ENCODE results near the gene CACHD1.
"Not testable (repeated sequence)": the region's sequence is repeated elsewhere in the genome, so short reads cannot be mapped to it uniquely, and the experiment has no call there.

CACHD1 gene

GRCh38 chr1:64701071-64701470 lies 231.1 kb downstream of the CACHD1 start:
- in situ Hi-C loops (cut with MboI; ENCODE audit: low sequenced_read_pairs): no loop called here
- no peak for DNase-seq (ENCODE audit: low spot score in 2 of 2)
- Histone ChIP-seq H3K36me3 (replicated peaks) (no peaks in the 10 kb centered on the region), H3K4me1 (no peaks in the 10 kb centered on the region), H3K9me3 (no peaks in the 10 kb centered on the region), H3K27me3 (ENCODE audit: low read depth) (no peaks in the 10 kb centered on the region), H3K4me3 (no peak overlapping the region)

DNA sequence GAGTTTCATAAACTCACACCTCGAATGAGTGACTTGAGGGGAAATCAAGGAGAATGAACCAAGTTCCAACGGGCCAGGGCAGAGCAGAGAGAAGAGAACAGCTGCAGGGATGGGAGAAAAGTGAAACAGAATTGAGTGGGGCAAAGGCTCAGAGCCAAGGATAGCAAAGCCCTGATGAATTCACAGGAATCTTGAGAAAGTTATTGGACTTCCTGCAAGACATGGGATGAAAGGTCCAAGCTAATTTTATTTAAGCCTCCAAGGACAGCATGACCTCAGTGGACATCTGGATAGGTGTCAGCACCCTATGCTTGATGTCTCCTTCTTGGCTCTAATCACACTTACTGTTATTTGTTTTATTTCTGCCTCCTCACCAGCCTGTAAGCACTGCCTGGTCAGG lies 232.0 kb downstream of the CACHD1 start:
- Histone ChIP-seq H3K4me3 (no peak overlapping the region), H3K9me3 (no peaks in the 10 kb centered on the region), H3K4me1 (no peaks in the 10 kb centered on the region), H3K36me3 (replicated peaks) (no peaks in the 10 kb centered on the region), H3K27me3 (ENCODE audit: low read depth) (no peaks in the 10 kb centered on the region)
- DNase-seq (ENCODE audit: low spot score in 2 of 2): no peak
- in situ Hi-C loops (cut with MboI; ENCODE audit: low sequenced_read_pairs): no loop called here

DNA sequence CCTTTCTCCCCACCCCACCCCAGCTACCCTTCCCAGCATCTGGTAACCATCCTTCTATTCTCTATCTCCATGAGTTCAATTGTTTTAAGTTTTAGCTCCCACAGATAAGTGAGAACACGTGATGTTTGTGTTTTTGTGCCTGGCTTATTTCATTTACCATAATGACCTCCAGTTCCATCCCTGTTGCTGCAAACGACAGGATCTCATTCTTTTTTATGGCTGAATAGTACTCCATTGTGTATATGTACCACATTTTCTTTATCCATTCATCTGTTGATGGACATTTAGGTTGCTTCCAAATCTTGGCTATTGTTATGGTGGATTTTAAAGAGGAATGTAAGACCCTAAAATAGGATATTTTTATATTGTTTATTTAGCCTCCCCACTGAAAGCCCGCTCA lies 232.7 kb downstream of the CACHD1 start:
- DNase-seq (ENCODE audit: low spot score in 2 of 2); in situ Hi-C loops (cut with MboI; ENCODE audit: low sequenced_read_pairs): not testable (repeated sequence)

GRCh38 chr1:64703600-64703999 lies 233.7 kb downstream of the CACHD1 start:
- in situ Hi-C loops (cut with MboI; ENCODE audit: low sequenced_read_pairs): no loop called here
- Histone ChIP-seq H3K36me3 (replicated peaks) (no peaks in the 10 kb centered on the region), H3K4me3 (no peak overlapping the region), H3K4me1 (no peaks in the 10 kb centered on the region), H3K27me3 (ENCODE audit: low read depth) (no peaks in the 10 kb centered on the region), H3K9me3 (no peaks in the 10 kb centered on the region)
- DNase-seq (ENCODE audit: low spot score in 2 of 2): no peak

More for the DNA sequence above, 232.7 kb downstream of the CACHD1 start:
- not testable (repeated sequence) for H3K4me1 ChIP-seq; H3K36me3 ChIP-seq (replicated peaks); H3K27me3 ChIP-seq (ENCODE audit: low read depth); H3K9me3 ChIP-seq; H3K4me3 ChIP-seq

- Histone ChIP-seq H3K4me3 (no peak overlapping the region), H3K9me3 (no peaks in the 10 kb centered on the region), H3K27me3 (ENCODE audit: low read depth) (no peaks in the 10 kb centered on the region), H3K36me3 (replicated peaks) (no peaks in the 10 kb centered on the region), H3K4me1 (no peaks in the 10 kb centered on the region)
- in situ Hi-C loops (cut with MboI; ENCODE audit: low sequenced_read_pairs): no loop called here
- DNase-seq (ENCODE audit: low spot score in 2 of 2): no peak
Measured at GRCh38 chr1:64705591-64705990, 235.7 kb downstream of the CACHD1 start.

DNA sequence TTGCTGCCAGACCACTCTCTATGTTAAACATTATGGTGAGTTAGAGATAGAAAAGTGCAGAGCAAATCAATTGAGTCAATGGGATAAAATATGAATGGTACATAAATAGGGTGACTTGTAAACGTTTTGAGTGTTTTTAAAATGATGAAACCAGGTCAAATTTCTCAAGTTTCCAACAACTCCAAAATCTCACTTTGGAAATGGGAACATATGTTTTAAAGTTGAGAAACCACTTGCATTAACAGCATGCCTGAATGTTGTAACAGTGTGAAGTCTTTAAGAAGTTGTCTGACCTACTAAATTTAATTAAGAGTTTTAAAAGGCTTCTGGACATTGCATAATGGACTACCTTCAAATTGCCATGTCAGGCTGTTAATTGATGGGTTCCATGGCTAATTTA lies 241.3 kb downstream of the CACHD1 start:
- H3K27me3 ChIP-seq (ENCODE audit: low read depth): no peaks in the 10 kb centered on the region
- no peaks in the 10 kb centered on the region for H3K9me3 ChIP-seq
- H3K4me3 ChIP-seq: no peak overlapping the region
- in situ Hi-C loops (cut with MboI; ENCODE audit: low sequenced_read_pairs): no loop called here
- DNase-seq (ENCODE audit: low spot score in 2 of 2): no peak
- no peaks in the 10 kb centered on the region for H3K4me1 ChIP-seq
- H3K36me3 ChIP-seq (replicated peaks): no peaks in the 10 kb centered on the region

DNA sequence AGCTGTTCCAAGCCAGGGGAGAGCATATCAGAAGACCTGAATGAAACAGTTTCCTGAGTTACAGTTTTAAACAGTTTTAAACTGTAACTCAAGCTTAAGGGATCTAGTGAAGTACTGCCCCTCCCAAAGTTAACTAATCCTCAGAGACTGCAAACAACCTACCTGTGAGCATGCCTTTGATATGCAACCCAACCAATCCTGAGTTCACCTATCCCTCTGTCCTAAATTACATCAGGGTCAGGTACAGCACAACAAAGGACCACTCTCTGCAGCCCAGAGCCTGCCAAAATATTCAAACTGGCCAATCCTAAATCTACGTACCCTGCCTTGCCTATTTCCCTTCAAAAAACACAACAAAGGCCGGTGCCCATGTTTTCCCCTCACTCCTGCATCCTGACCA lies 242.1 kb downstream of the CACHD1 start:
- Histone ChIP-seq H3K4me3 (no peak overlapping the region), H3K4me1 (no peaks in the 10 kb centered on the region), H3K27me3 (ENCODE audit: low read depth) (no peaks in the 10 kb centered on the region), H3K9me3 (no peaks in the 10 kb centered on the region), H3K36me3 (replicated peaks) (no peaks in the 10 kb centered on the region)
- in situ Hi-C loops (cut with MboI; ENCODE audit: low sequenced_read_pairs): no loop called here
- no peak for DNase-seq (ENCODE audit: low spot score in 2 of 2)

GRCh38 chr1:64715186-64715585 lies 245.3 kb downstream of the CACHD1 start:
- no peaks in the 10 kb centered on the region for H3K4me1 ChIP-seq
- no peaks in the 10 kb centered on the region for H3K9me3 ChIP-seq
- in situ Hi-C loops (cut with MboI; ENCODE audit: low sequenced_read_pairs): no loop called here

GRCh38 chr1:64721135-64721534 lies 251.2 kb downstream of the CACHD1 start:
- in situ Hi-C loops (cut with MboI; ENCODE audit: low sequenced_read_pairs): no loop called here
- no peaks in the 10 kb centered on the region for H3K36me3 ChIP-seq (replicated peaks)
- H3K27me3 ChIP-seq (ENCODE audit: low read depth): peaks cover 3% of the 10 kb centered on the region; the same call in 1 of the 2 replicates
- DNase-seq (ENCODE audit: low spot score in 2 of 2): peak in 1 of 2 experiments; percentile 3
- H3K4me3 ChIP-seq: no peak overlapping the region
- H3K4me1 ChIP-seq: no peaks in the 10 kb centered on the region
- no peaks in the 10 kb centered on the region; the same call in 1 of the 2 replicates for H3K9me3 ChIP-seq

More at GRCh38 chr1:64715186-64715585, 245.3 kb downstream of the CACHD1 start:
- DNase-seq (ENCODE audit: low spot score in 2 of 2): no peak
- Histone ChIP-seq H3K4me3 (no peak overlapping the region), H3K36me3 (replicated peaks) (no peaks in the 10 kb centered on the region), H3K27me3 (ENCODE audit: low read depth) (no peaks in the 10 kb centered on the region)

DNA sequence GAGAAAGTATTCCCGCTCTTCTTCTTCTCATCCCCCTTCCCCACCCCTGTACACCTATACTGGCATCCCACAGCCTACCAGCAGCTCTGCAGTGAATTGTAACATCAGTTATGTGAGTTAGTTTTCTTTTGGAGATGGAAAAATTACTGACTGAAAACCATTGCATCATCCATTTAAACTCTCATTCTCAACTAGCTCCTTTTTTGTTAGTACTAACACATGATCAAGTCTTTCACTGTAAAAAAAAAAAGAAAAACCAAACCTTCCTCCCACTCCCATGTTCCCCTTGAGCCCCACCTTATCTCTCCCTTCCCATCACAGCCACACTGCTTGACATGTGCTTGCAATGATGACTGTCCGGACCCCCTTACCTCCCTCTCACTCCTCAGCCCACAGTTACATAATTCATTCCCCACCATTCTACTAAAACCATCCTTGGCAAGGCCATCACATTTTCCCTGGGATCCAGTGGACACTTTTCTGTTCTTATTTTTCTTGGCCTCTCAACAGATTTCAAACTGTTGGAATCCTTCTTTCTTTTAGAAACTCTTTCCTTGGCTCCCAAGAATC lies 251.7 kb downstream of the CACHD1 start:
- no peaks in the 10 kb centered on the region for H3K36me3 ChIP-seq (replicated peaks)
- H3K27me3 ChIP-seq (ENCODE audit: low read depth): peaks cover 3% of the 10 kb centered on the region; the same call in 1 of the 2 replicates
- H3K4me3 ChIP-seq: no peak overlapping the region
- no peak for DNase-seq (ENCODE audit: low spot score in 2 of 2)
- in situ Hi-C loops (cut with MboI; ENCODE audit: low sequenced_read_pairs): no loop called here
- H3K9me3 ChIP-seq: no peaks in the 10 kb centered on the region; the same call in 1 of the 2 replicates
- no peaks in the 10 kb centered on the region for H3K4me1 ChIP-seq

GRCh38 chr1:64727861-64728260 lies 257.9 kb downstream of the CACHD1 start:
- Histone ChIP-seq H3K36me3 (replicated peaks) (no peaks in the 10 kb centered on the region), H3K9me3 (no peaks in the 10 kb centered on the region), H3K4me3 (no peak overlapping the region), H3K27me3 (ENCODE audit: low read depth) (peaks cover 3% of the 10 kb centered on the region), H3K4me1 (no peaks in the 10 kb centered on the region)
- in situ Hi-C loops (cut with MboI; ENCODE audit: low sequenced_read_pairs): no loop called here
- DNase-seq (ENCODE audit: low spot score in 2 of 2): no peak

- Histone ChIP-seq H3K27me3 (ENCODE audit: low read depth) (peaks cover 2% of the 10 kb centered on the region; the same call in 1 of the 2 replicates), H3K9me3 (no peaks in the 10 kb centered on the region), H3K36me3 (replicated peaks) (no peaks in the 10 kb centered on the region), H3K4me1 (no peaks in the 10 kb centered on the region), H3K4me3 (no peak overlapping the region)
- DNase-seq (ENCODE audit: low spot score in 2 of 2): no peak
- in situ Hi-C loops (cut with MboI; ENCODE audit: low sequenced_read_pairs): no loop called here
Measured at GRCh38 chr1:64733581-64734286, 263.8 kb downstream of the CACHD1 start.

- Histone ChIP-seq H3K9me3 (no peaks in the 10 kb centered on the region), H3K4me1 (no peaks in the 10 kb centered on the region), H3K36me3 (replicated peaks) (no peaks in the 10 kb centered on the region), H3K27me3 (ENCODE audit: low read depth) (peaks cover 2% of the 10 kb centered on the region; the same call in 1 of the 2 replicates), H3K4me3 (no peak overlapping the region)
- no peak for DNase-seq (ENCODE audit: low spot score in 2 of 2)
- in situ Hi-C loops (cut with MboI; ENCODE audit: low sequenced_read_pairs): no loop called here
Measured at GRCh38 chr1:64734287-64734652, 264.3 kb downstream of the CACHD1 start.

GRCh38 chr1:64740687-64741086 lies 270.8 kb downstream of the CACHD1 start:
- H3K36me3 ChIP-seq (replicated peaks); H3K4me1 ChIP-seq; in situ Hi-C loops (cut with MboI; ENCODE audit: low sequenced_read_pairs); DNase-seq (ENCODE audit: low spot score in 2 of 2); H3K27me3 ChIP-seq (ENCODE audit: low read depth); H3K9me3 ChIP-seq; H3K4me3 ChIP-seq: not testable (repeated sequence)
